Endothelial cell of umbilical vein (primary cell): ENCODE data around the gene ZCWPW2. TPM values are rescaled to one million over a fixed set of nuclear protein-coding genes. Genes with fewer than 3 reads are reported as not detected.

Experiments
- BruUV-seq: library from RNA; stranded (reverse); fragments of 400-500 nt; replicated peaks from 2 replicates; lab custom pipeline; 2021; lab: Mats Ljungman, UMichigan
- CTCF ChIA-PET: fragments of 300-600, 350-600 bp; sonication (Branson Sonifier 250); formaldehyde crosslinking; loops from one replicate; lab custom pipeline; 2021; ENCODE audit warnings: antibody characterized with exemption, inconsistent platforms; lab: Charles Lee
- POLR2A ChIA-PET: fragments of 300-600, 350-600 bp; sonication (Branson Sonifier 250); formaldehyde crosslinking; loops from one replicate; lab custom pipeline; 2021; ENCODE audit warnings: antibody characterized with exemption, inconsistent platforms; lab: Charles Lee
- DNase-seq: peaks from one replicate; pipeline ENCODE4 v3.0.0-alpha.2; 2011; ENCODE audit warnings: low read depth, low spot score
- FAIRE-seq: peaks from 2 replicates; lab custom pipeline; 2011; peaks lifted over from hg19 to GRCh38; lab: Jason Lieb, UNC
- H2AFZ ChIP-seq: 2 replicates; pipeline ENCODE4 v1.6.0; 2012; ENCODE audit warnings: low read depth, low read length, control low read depth, inconsistent platforms
- H3K27ac ChIP-seq: 2 replicates; pipeline ENCODE4 v1.5.1; 2011; ENCODE audit warnings: low read depth, mild to moderate bottlenecking, control low read depth, low read length, moderate library complexity; ENCODE audit not compliant: insufficient read depth
- H3K27me3 ChIP-seq, 2 experiments: 2 replicates each; pipeline versions ENCODE4 v1.6.0 to v1.6.1; 2011; ENCODE audit warnings: low read length in 2 of 2, mixed read lengths in 1 of 2; ENCODE audit not compliant: control insufficient read depth in 2 of 2, insufficient read depth in 2 of 2
- H3K36me3 ChIP-seq, 2 experiments: 2 replicates in 1 of 2; 3 replicates in 1 of 2; pipeline ENCODE4 v1.5.1; 2011; ENCODE audit warnings: low read length in 2 of 2, mild to moderate bottlenecking in 1 of 2, moderate library complexity in 1 of 2; ENCODE audit not compliant: control insufficient read depth in 2 of 2, insufficient read depth in 2 of 2; ENCODE audit errors: extremely low read depth in 1 of 2
- H3K4me1 ChIP-seq: 3 replicates; pipeline ENCODE4 v1.5.1; 2011; ENCODE audit warnings: mild to moderate bottlenecking, low read length; ENCODE audit not compliant: control insufficient read depth, insufficient read depth; ENCODE audit errors: extremely low read depth
- H3K4me2 ChIP-seq: 2 replicates; pipeline ENCODE4 v1.6.1; 2011; ENCODE audit warnings: low read length, control low read depth, mixed read lengths; ENCODE audit not compliant: insufficient read depth
- H3K4me3 ChIP-seq, 3 experiments: fragments of 200-600 bp in 1 of 3; sonication (generic), shearing (Covaris generic) in 1 of 3; replicated peaks in 1 of 3; 2 replicates each; pipeline ENCODE4 v1.5.1; 2011 to 2016; ENCODE audit warnings: control low read depth in 3 of 3, low read length in 3 of 3, mild to moderate bottlenecking in 2 of 3, inconsistent platforms in 1 of 3, low read depth in 1 of 3, moderate library complexity in 1 of 3; ENCODE audit not compliant: insufficient read depth in 1 of 3
- H3K79me2 ChIP-seq: 2 replicates; pipeline ENCODE4 v1.6.0; 2012; ENCODE audit warnings: low read length, inconsistent platforms; ENCODE audit not compliant: control insufficient read depth, insufficient read depth
- H3K9ac ChIP-seq: replicated peaks from 2 replicates; pipeline ENCODE3; 2011; ENCODE audit warnings: low read length, control low read depth; ENCODE audit not compliant: insufficient read depth; ENCODE audit errors: extremely low read depth
- H3K9me1 ChIP-seq: replicated peaks from 3 replicates; pipeline ENCODE4 v1.6.0; 2011; ENCODE audit warnings: mild to moderate bottlenecking, low read length; ENCODE audit not compliant: control insufficient read depth, insufficient read depth; ENCODE audit errors: extremely low read depth
- H3K9me3 ChIP-seq: replicated peaks from 2 replicates; pipeline ENCODE4 v1.5.1; 2012; ENCODE audit warnings: low read length, inconsistent platforms; ENCODE audit not compliant: control insufficient read depth, insufficient read depth
- H4K20me1 ChIP-seq: replicated peaks from 2 replicates; pipeline ENCODE3; 2011; ENCODE audit warnings: mild to moderate bottlenecking, low read length; ENCODE audit not compliant: control insufficient read depth, insufficient read depth; ENCODE audit errors: extremely low read depth
- EZH2 ChIP-seq: IDR thresholded peaks from 2 replicates; pipeline ENCODE4 v1.6.1; 2012; ENCODE audit warnings: borderline replicate concordance, low read depth, mild to moderate bottlenecking, moderate library complexity, low read length, inconsistent platforms; ENCODE audit not compliant: severe bottlenecking
- FOS ChIP-seq: IDR thresholded peaks from 2 replicates; pipeline ENCODE4 v1.6.1; 2011; ENCODE audit warnings: mild to moderate bottlenecking, low read length, moderate library complexity, borderline replicate concordance; ENCODE audit not compliant: insufficient read depth
- GATA2 ChIP-seq: IDR thresholded peaks from 2 replicates; pipeline ENCODE4 v1.7.0; 2011; ENCODE audit warnings: low read depth, mild to moderate bottlenecking, moderate library complexity, mixed read lengths, low read length; ENCODE audit not compliant: insufficient read length, insufficient read depth
- JUN ChIP-seq: IDR thresholded peaks from 2 replicates; pipeline ENCODE4 v1.6.1; 2011; ENCODE audit warnings: borderline replicate concordance, low read depth; ENCODE audit not compliant: insufficient read length, insufficient read depth
- MYC ChIP-seq: IDR thresholded peaks from one replicate; pipeline ENCODE4 v1.6.1; 2011; ENCODE audit warnings: mild to moderate bottlenecking, low read depth, low read length
- POLR2A ChIP-seq: IDR thresholded peaks from 2 replicates; pipeline ENCODE4 v1.6.1; 2012; ENCODE audit warnings: low read depth, mild to moderate bottlenecking, control low read depth, low read length
- POLR2AphosphoS5 ChIP-seq: IDR thresholded peaks from 2 replicates; pipeline ENCODE4 v1.6.1; 2012; ENCODE audit warnings: low read depth, mild to moderate bottlenecking, control low read depth, low read length, moderate library complexity; ENCODE audit not compliant: insufficient read depth
- dilution Hi-C: fragments of 300-500 bp; cut with MboI; formaldehyde crosslinking; loops from one replicate; pipeline ENCODE4 v1.15.0; 2019; ENCODE audit warnings: low sequenced_read_pairs; ENCODE audit not compliant: extremely low pct_ligation_motif_present
- intact Hi-C: fragments of 100-400 bp; cut with micrococcal nuclease; formaldehyde crosslinking; loops from one replicate; pipeline ENCODE4 v1.10.0; 2022
- polyA plus RNA-seq, 4 experiments: library from polyadenylated mRNA; depleted of rRNA in 3 of 4; stranded (reverse) in 3 of 4; unstranded in 1 of 4; fragments of >200 nt; gene quantifications; 2 replicates each; pipeline versions ENCODE4 v1.2.1 to v1.2.3, GENCODE V29; 2011 to 2012; ENCODE audit warnings: missing spikeins in 1 of 4
- total RNA-seq: library from RNA; stranded (reverse); gene quantifications from 2 replicates; pipeline ENCODE4 v1.2.3, GENCODE V29; 2021
- TF ChIP-seq, protein P1 (sequence below): IDR thresholded peaks from 2 replicates; pipeline ENCODE4 v1.6.1; 2011; ENCODE audit not compliant: insufficient read depth, insufficient read length
- TF ChIP-seq, protein P2 (sequence below), 2 donors: IDR thresholded peaks; 1 replicate in 1 of 2; 2 replicates in 1 of 2; pipeline ENCODE4 v1.5.1; 2011; ENCODE audit warnings: low read length in 2 of 2, mild to moderate bottlenecking in 2 of 2, moderate library complexity in 2 of 2, control low read depth in 1 of 2, inconsistent platforms in 1 of 2, low read depth in 1 of 2; ENCODE audit not compliant: insufficient read depth in 1 of 2; ENCODE audit errors: extremely low read depth in 1 of 2

Gene ZCWPW2
- total and polyA plus RNA-seq, 2 donors (not counting 3 experiments of a cell fraction or from before 2014, with no cell fraction given) = 0.04 to 0.40 TPM

DNA sequence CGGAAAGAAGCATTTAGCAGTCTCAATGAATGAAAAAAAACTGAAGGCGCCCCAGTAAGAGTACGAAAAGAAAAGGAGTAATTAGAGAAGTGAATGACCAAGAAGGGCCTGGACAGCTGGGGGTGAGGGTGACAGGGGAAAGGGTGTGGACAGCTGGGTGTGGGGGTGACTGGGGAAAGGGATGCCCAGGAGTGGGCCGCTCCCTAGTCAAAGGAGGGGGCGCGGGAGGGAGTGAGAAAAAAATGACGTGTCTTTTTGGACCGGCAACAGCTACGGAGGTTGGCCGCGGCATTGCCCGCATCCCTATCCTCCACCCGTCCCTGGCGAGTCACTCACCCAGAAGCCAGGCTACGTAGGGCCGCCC lies 274 bp upstream of the ZCWPW2 start:
- Histone ChIP-seq H3K4me3 (peak overlapping the region; percentile 59 to 86 (median 69)), H3K4me2 (peak overlapping the region; percentile 96), H3K27me3 (no peaks in the 10 kb centered on the region), H2AFZ (peak overlapping the region; percentile 72), H3K4me1 (peaks cover 16% of the 10 kb centered on the region), H3K79me2 (peaks cover 31% of the 10 kb centered on the region), H3K9me1 (no peaks in the 10 kb centered on the region), H3K9ac (peak overlapping the region; percentile 98), H3K27ac (peak overlapping the region; percentile 98), H4K20me1 (no peaks in the 10 kb centered on the region), H3K36me3 (no peaks in the 10 kb centered on the region), H3K9me3 (no peaks in the 10 kb centered on the region)
- DNase-seq (no peak), FAIRE-seq (no peak)
- TF ChIP-seq GATA2 (no peak), EZH2 (no peak), MYC (no peak), FOS (no peak), POLR2AphosphoS5 (no peak), JUN (no peak), POLR2A (no peak)
- TF ChIP-seq, protein P1, sequence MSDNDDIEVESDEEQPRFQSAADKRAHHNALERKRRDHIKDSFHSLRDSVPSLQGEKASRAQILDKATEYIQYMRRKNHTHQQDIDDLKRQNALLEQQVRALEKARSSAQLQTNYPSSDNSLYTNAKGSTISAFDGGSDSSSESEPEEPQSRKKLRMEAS = no peak
- TF ChIP-seq, protein P2, sequence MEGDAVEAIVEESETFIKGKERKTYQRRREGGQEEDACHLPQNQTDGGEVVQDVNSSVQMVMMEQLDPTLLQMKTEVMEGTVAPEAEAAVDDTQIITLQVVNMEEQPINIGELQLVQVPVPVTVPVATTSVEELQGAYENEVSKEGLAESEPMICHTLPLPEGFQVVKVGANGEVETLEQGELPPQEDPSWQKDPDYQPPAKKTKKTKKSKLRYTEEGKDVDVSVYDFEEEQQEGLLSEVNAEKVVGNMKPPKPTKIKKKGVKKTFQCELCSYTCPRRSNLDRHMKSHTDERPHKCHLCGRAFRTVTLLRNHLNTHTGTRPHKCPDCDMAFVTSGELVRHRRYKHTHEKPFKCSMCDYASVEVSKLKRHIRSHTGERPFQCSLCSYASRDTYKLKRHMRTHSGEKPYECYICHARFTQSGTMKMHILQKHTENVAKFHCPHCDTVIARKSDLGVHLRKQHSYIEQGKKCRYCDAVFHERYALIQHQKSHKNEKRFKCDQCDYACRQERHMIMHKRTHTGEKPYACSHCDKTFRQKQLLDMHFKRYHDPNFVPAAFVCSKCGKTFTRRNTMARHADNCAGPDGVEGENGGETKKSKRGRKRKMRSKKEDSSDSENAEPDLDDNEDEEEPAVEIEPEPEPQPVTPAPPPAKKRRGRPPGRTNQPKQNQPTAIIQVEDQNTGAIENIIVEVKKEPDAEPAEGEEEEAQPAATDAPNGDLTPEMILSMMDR (IDR thresholded peaks at IDR 0.05; ENCODE audit: extremely low read depth in 1 of 2, insufficient read depth in 1 of 2, low read depth in 1 of 2, low read length in 2 of 2) = no peak
- no TSS peak for BruUV-seq
- intact Hi-C loops (loop anchor here (2.0 to 10.0 kb wide), 3 partner anchors 719 to 893 kb away; no protein-coding TSS in a partner anchor), dilution Hi-C loops (no loop called here)
- POLR2A ChIA-PET = no interaction called here
- CTCF ChIA-PET = interaction anchor here (1.0 to 2.2 kb wide), 5 partner anchors 9 to 636 kb away, joined by 3 to 13 read pairs (median 4); no protein-coding TSS in a partner anchor
